Measurements from ENCODE around the gene SLC25A19.

Gene SLC25A19

GRCh38 chr17:75239778-75240393 is 49.3 kb downstream of the SLC25A19 start:
- no peak for DNase-seq

GRCh38 chr17:75239214-75239613 is 50.0 kb downstream of the SLC25A19 start:
- DNase-seq: no peak

DNA sequence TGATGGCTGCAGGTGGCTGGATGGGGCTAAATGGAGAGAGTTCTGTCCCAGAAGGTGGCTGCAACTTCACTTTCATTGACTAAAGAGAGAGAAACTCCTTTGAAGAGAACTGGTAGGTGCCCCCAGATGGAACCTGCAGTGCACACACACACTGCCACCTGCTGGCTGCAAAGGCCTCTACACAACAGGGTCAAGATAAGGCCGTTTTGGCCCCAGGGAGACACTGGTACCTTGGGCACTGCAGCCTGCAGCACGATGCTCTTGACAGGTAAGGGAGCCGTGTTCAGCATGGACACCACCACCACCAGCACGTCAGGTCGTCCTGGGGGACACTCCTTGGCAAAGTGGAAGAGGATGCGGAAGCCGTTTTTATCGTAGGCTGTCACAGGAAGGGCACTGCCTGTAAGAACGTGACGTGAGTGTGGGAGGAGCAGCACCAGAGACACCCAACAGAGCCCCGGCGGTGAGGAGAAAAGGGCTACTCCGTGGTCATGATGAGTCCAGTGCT is 50.5 kb downstream of the SLC25A19 start:
- peak; percentile 44 for DNase-seq

GRCh38 chr17:75238020-75238580 is 51.1 kb downstream of the SLC25A19 start:
- no peak for DNase-seq

DNA sequence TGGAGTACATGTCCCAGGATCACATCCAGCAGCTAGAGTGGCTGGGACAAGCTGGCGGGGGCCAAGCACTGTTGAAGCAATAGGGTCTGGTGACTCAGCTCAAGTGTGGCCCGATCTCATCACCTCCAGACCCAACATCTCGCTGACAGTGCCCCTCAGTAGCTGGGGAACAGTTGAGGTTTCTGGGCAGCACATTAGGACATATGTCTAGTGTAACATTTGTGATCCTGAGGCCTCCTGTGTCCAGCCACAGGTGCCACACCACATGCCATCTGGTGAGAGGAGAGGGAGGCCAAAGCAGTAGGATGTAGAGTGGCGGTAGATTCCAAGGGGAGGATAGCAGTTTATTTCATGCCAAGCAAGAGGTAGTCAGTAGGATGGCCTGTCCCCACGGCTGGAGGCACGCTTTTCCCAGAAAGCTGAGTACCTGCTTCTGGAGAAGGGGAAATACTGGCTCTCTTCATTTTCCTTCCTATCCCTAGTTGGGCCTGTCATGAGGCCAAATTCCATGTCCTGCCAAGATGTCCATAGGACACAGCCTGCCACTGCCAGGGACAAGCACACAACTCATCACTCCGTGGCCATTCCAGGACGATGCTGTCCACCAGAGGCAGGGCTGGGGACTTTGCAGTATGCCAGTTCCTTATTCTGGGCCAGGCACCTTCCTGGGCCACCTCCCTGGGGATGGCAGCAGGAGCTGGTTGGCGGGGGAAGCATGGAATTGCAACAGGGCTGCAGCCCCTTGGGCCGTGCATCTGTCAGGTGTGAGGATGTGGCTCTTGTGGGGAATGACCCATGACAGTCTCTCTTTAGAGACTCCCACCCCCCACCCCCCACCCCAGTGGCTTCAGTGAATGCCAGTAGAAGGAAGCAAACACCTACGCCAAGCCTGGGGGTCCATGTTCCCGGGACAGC is 51.9 kb downstream of the SLC25A19 start:
- no peak for DNase-seq

DNA sequence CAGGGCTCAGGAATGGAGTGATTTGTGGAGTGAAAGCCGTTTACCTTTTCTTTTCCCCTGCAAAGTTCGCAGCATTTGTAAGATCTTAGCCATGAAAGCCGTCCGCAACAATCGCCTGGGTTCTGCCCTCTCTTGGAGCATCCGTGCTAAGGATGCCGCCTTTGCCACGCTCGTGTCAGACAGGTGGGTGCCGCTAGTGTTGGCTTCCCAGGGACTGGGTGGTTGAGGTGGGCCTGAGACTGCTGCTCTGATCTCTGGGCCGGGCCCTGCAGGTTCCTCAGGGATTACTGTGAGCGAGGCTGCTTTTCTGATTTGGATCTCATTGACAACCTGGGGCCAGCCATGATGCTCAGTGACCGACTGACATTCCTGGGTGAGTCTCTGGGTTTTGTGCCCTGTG is 56.4 kb downstream of the SLC25A19 start:
- DNase-seq: no peak

DNA sequence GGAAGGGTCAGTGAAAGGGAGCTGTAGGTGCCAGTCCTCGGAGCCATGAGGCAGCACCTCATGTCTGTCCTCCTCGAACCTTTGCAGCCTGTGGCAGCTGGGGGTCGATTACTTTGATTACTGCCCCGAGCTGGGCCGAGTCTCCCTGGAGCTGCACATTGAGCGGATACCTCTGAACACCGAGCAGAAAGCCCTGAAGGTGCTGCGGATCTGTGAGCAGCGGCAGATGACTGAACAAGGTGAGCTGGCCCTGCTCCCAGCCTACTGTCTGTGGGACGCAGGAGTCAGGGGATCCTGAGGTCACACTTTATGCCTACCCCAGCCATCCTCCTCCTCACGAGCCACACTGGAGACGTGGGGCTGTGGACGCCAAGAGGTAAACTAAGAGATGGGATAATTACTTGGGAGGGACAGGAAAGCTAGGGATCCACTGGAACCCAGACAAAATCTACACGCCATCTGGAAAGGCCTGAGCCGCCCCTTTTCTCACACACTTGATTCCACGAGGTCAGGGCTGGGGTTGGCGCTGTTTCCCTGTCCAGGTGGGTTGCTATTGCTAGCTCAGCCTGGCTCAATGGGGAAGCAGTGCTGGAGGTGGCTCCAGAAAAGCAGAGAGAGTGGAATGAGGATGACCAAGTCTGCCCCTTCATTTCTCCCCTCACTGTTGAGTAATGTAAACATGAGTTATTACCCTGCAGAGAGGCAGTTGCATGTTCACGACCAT is 57.3 kb downstream of the SLC25A19 start:
- DNase-seq: no peak

GRCh38 chr17:75231071-75231470 is 58.2 kb downstream of the SLC25A19 start:
- DNase-seq: no peak

GRCh38 chr17:75228847-75229246 is 60.4 kb downstream of the SLC25A19 start:
- no peak for DNase-seq

GRCh38 chr17:75228305-75228704 is 60.9 kb downstream of the SLC25A19 start:
- DNase-seq: no peak

GRCh38 chr17:75227729-75228128 is 61.5 kb downstream of the SLC25A19 start:
- DNase-seq: no peak

- no peak for DNase-seq
These were observed 64.2 kb downstream of the SLC25A19 start for GRCh38 chr17:75225016-75225415.
